Aorta (tissue), 5 donors: ENCODE data around the gene UBE2S. TPM values are rescaled to one million over a fixed set of nuclear protein-coding genes. Genes with fewer than 3 reads are reported as not detected.
A peak's percentile ranks its signal among the peaks of the same experiment; 100 is the strongest.

ENCODE experiments used
- ATAC-seq: fragments of 200-7000 bp; cut with Tn5 transposase; one replicate; pipeline ENCODE4 v1.9.1; 2022; ENCODE audit warnings: moderate library complexity; ENCODE audit not compliant: low FRiP score
- DNase-seq, 2 donors: peaks; one replicate each; pipeline ENCODE4 v3.0.0-alpha.2; 2020
- H3K27ac ChIP-seq, 2 donors: one replicate each; pipeline ENCODE4 v1.5.1; 2013; ENCODE audit warnings: low read length in 2 of 2, mild to moderate bottlenecking in 2 of 2, moderate library complexity in 2 of 2, control low read depth in 1 of 2, inconsistent platforms in 1 of 2, low read depth in 1 of 2
- H3K27me3 ChIP-seq, 2 donors: one replicate each; pipeline ENCODE4 v1.6.1; 2013; ENCODE audit warnings: control low read depth in 1 of 2, low read length in 1 of 2, mild to moderate bottlenecking in 1 of 2, moderate library complexity in 1 of 2; ENCODE audit not compliant: insufficient read depth in 2 of 2, control insufficient read depth in 1 of 2
- H3K36me3 ChIP-seq, 2 donors: one replicate each; pipeline ENCODE4 v1.6.1; 2013; ENCODE audit warnings: control low read depth in 1 of 2, low read length in 1 of 2, mild to moderate bottlenecking in 1 of 2; ENCODE audit not compliant: insufficient read depth in 2 of 2, control insufficient read depth in 1 of 2
- H3K4me1 ChIP-seq, 2 donors: one replicate each; pipeline ENCODE4 v1.6.1; 2013; ENCODE audit warnings: low read length in 2 of 2, control low read depth in 1 of 2, mild to moderate bottlenecking in 1 of 2, moderate library complexity in 1 of 2; ENCODE audit not compliant: insufficient read depth in 2 of 2, control insufficient read depth in 1 of 2
- H3K4me3 ChIP-seq, 2 donors: one replicate each; pipeline ENCODE4 v1.5.1; 2013; ENCODE audit warnings: low read length in 2 of 2, control low read depth in 1 of 2, mild to moderate bottlenecking in 1 of 2
- H3K9me3 ChIP-seq: one replicate; pipeline ENCODE4 v1.6.1; 2013; ENCODE audit warnings: mild to moderate bottlenecking, low read length; ENCODE audit not compliant: control insufficient read depth
- WGBS, 2 donors: extraction: QIAGEN DNeasy Blood & Tissue Kit; methylation state at CpG; one replicate each; pipeline ENCODE4 v1.1.7; 2013; 5-methylcytosine and 5-hydroxymethylcytosine counted together
- intact Hi-C, 2 donors: fragments of 100-400 bp; cut with DNase I; formaldehyde crosslinking; loops; one replicate each; pipeline versions ENCODE4 v1.14.2 to v1.15.0; 2022
- polyA plus RNA-seq, 2 donors: library from polyadenylated mRNA; stranded (reverse); fragments of 200-250 nt; gene quantifications; one replicate each; pipeline ENCODE4 v1.2.3, GENCODE V29; 2013
- total RNA-seq, 2 donors: library from RNA; stranded (reverse); fragmentation: NEBNext Ultra II Directional; extraction: Animal tissue kit (Norgen Biotek cat#: 25700); gene quantifications; one replicate each; pipeline ENCODE4 v1.2.1, GENCODE V29; 2021
- donor health status: healthy with polysubstance abuse.
- donor health status: Bipolar disorder and iron deficiency.
- donor health status: DM: no; HTN: no; CAD: no.
- donor health status: DM: no; HTN: no; CAD: no.
- donor health status: DM: yes; HTN: yes; CAD: no.

UBE2S gene
- total and polyA plus RNA-seq, 4 donors = 7.0 to 26.8 (median 10.8) TPM

DNA sequence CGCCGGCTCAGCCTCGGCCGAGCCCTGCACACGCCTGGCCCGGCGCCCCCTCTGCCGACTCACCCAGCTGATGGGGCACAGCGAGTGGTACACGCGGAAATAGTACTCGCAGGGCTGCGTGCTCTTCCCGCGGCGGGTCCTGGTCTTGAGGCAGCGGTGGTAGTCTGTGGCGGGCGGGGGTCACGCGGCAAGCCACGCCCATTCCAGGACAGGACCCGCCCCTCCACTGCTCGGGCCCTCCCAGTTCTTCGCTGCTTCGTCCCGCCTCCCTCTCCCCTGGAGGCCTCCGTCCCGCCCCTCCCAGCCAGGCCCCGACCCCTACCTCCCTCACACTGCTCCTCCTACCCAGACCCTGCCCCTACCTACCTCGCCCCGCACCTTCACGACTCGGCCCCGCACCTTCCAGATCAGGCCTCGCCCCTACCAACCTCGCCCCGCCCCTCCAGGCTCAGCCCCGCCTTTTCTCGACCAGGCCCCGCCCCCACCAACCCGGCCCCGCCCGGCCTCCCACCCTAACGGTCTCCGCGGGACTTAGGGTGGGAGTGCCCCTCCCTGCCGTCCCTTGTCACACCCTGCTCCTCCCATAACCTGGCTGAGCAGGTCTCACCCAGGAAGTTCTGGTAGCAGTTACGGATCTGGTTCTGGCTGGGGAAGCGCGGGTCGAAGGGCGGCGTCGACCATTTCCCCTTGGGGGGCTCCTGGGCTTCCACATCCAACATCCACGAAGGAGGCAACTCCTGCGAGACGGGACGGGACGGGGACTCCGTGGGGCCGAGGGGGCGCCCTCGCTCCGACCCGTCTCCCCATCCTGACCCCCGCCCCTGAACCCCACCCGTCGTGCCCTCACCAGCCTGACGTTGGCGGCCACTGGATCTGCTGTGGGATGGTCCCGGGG lies 53.5 kb downstream of the UBE2S start:
- DNase-seq (peak; percentile 78 to 90), ATAC-seq (peak; percentile 84)
- H3K4me3 ChIP-seq = no peak overlapping the region
- WGBS, 2 donors = 1 to 2% methylated on average over 58 to 72 of the region's 72 CpGs
- intact Hi-C loops = no loop called here
- H3K36me3 ChIP-seq = no peaks in the 10 kb centered on the region
- H3K27me3 ChIP-seq = no peaks in the 10 kb centered on the region
- no peaks in the 10 kb centered on the region for H3K4me1 ChIP-seq
- no peak overlapping the region for H3K27ac ChIP-seq
- no peaks in the 10 kb centered on the region for H3K9me3 ChIP-seq

DNA sequence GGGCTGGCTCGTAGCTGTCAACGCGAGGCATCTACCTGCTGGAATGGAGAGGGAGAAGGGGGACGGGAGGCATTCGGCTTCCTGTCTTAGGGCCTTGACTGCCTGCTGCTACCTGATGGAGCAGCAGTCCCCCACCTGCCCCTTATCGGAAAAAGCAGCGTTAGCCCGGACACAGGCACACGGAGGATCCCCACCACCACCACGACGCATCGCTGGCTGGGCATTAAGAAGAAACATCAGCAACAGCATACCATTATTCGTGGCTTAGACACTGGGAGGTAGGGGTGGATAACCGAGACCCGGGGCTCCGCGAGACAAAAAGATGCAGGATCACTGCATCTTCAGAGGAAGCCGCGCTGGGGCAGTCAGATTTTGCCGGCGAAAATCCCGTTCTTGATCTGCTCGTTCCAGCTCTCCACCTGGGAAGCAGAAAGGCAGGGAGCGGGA lies 54.2 kb downstream of the UBE2S start:
- H3K36me3 ChIP-seq = no peaks in the 10 kb centered on the region

DNA sequence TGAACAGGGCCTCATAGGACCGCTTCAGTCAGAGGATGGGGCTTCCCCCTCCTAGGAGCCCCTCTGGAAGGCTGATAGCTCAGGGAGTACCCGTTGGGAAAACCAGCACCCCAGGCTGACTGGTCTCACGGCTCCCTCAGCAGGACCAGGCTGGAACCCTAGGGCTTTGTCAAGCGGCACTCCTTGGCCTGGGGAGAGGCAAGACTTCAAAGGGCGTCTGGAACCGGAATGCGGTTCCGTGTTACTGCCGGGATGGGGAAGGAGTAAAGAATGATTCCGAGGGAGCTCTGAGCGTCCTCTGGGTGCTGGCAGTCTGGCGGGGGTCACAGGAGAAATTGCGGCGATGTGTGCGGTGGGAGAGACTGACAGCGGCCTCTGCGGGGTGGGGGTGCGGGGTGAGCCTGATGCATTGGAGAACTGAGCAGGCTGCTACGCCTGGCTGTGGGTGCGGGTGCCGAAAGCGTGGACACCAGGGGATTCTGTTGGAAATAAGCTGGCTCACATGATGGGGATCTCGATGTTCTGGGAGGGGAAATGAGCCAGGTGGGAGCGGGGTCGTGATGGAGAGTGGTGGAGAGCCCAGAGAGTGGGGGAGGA lies 54.9 kb downstream of the UBE2S start:
- intact Hi-C loops = no loop called here
- 55 to 58% methylated on average over 25 of the region's 25 CpGs for WGBS, 2 donors
- ATAC-seq (no peak), DNase-seq (no peak)
- H3K27me3 ChIP-seq = no peaks in the 10 kb centered on the region
- no peak overlapping the region for H3K27ac ChIP-seq
- no peaks in the 10 kb centered on the region for H3K9me3 ChIP-seq
- no peaks in the 10 kb centered on the region for H3K36me3 ChIP-seq
- H3K4me3 ChIP-seq = no peak overlapping the region
- H3K4me1 ChIP-seq = no peaks in the 10 kb centered on the region

More for the DNA sequence above, 54.2 kb downstream of the UBE2S start:
- ATAC-seq (no peak), DNase-seq (no peak)
- intact Hi-C loops = no loop called here
- no peak overlapping the region for H3K27ac ChIP-seq
- H3K9me3 ChIP-seq = no peaks in the 10 kb centered on the region
- 3 to 5% methylated on average over 24 of the region's 24 CpGs for WGBS, 2 donors
- no peak overlapping the region for H3K4me3 ChIP-seq
- no peaks in the 10 kb centered on the region for H3K4me1 ChIP-seq
- no peaks in the 10 kb centered on the region for H3K27me3 ChIP-seq

DNA sequence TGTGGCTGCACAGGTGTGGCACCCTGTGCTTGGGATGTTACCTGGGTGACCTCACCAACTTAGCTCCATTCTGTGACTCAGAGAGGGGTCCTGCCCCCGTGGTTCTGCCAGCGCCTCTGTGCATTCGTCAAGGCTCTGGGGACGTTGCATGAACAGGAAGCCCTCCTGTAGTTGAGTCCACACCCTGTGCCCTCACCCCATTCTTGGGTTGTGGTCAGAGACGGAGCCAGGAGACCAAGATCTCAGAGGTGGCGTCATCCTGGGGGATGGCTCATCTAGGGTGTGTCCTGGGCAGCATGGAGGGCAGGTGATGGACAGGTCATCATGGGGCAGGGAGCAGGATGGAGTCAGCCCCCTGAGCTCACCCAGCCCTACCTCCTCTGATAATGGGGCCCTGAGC lies 55.5 kb downstream of the UBE2S start:
- intact Hi-C loops = no loop called here
- no peaks in the 10 kb centered on the region for H3K27me3 ChIP-seq
- WGBS, 2 donors = 64 to 70% methylated on average over 6 of the region's 6 CpGs
- ATAC-seq (no peak), DNase-seq (no peak)
- no peaks in the 10 kb centered on the region for H3K9me3 ChIP-seq
- H3K4me3 ChIP-seq = no peak overlapping the region
- H3K27ac ChIP-seq = no peak overlapping the region
- no peaks in the 10 kb centered on the region for H3K4me1 ChIP-seq
- H3K36me3 ChIP-seq = no peaks in the 10 kb centered on the region

DNA sequence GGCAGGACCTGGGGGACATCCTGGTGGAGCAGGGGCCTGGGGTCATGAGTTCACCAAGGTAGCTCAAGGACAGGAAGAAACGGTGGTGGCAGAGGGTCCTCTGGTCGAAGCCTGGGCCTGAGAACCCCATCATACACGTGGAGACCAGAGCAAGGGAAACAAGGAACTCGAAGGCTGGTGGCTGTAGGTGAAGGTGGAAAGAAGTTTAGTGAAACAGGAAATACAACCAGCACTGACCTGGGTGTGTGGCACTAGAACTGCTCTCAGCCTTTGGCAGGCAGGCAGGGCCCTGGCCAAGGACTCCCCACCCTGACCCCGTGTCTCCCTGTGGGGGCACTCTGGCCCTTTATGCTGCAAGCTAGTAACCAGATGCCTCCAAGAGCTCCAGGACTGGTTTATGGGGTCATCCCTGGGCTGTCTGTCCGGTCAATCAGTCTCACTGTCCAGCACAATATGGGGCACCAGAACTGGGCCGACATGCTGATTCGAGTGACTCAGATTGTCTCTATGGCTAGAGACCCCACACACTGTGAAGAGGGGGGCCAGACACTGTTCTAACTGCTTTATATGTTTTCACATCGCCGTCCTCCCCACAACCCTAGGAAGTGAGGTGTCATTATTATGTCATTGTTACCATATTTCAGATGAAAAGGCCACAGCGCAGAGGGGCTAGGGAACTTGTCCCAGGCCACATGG lies 56.8 kb downstream of the UBE2S start:
- Histone ChIP-seq H3K9me3 (no peaks in the 10 kb centered on the region), H3K4me1 (no peaks in the 10 kb centered on the region), H3K27me3 (no peaks in the 10 kb centered on the region), H3K27ac (no peak overlapping the region), H3K4me3 (no peak overlapping the region), H3K36me3 (no peaks in the 10 kb centered on the region)
- no peak for ATAC-seq
- intact Hi-C loops = no loop called here
- 60 to 66% methylated on average over 11 of the region's 11 CpGs for WGBS, 2 donors
- DNase-seq = no peak

Other genes starting within 250 kb of the UBE2S start
Only the 30 nearest of the 32 such genes appear.
- gene SYT5, start 227.5 kb downstream of the UBE2S start, total RNA-seq = not detected
- gene SYT5, start 227.5 kb downstream of the UBE2S start, polyA plus RNA-seq = not detected
- 1 to 10 TPM in 1 of 2 donors, under 1 TPM in 1; 0.29 to 1.9 TPM for gene PTPRH, start 198.3 kb downstream of the UBE2S start, total RNA-seq
- 1 to 10 TPM in 1 of 2 donors, under 1 TPM in 1; 0.03 to 7.5 TPM for gene PTPRH, start 198.3 kb downstream of the UBE2S start, polyA plus RNA-seq
- 1 to 10 TPM; 2.0 to 3.6 TPM for gene TMEM86B, start 179.0 kb downstream of the UBE2S start, total RNA-seq
- gene TMEM86B, start 179.0 kb downstream of the UBE2S start, polyA plus RNA-seq = 10 to 100 TPM in 1 of 2 donors, 1 to 10 TPM in 1; 2.9 to 10.9 TPM
- gene PPP6R1, start 148.8 kb downstream of the UBE2S start, total RNA-seq = 10 to 100 TPM; 47.9 to 55.4 TPM
- gene PPP6R1, start 148.8 kb downstream of the UBE2S start, polyA plus RNA-seq = 10 to 100 TPM; 15.2 to 25.3 TPM
- 10 to 100 TPM; 14.1 to 16.3 TPM for gene HSPBP1, start 127.7 kb downstream of the UBE2S start, total RNA-seq
- gene HSPBP1, start 127.7 kb downstream of the UBE2S start, polyA plus RNA-seq = 10 to 100 TPM; 14.7 to 25.3 TPM
- 10 to 100 TPM; 14.2 to 18.5 TPM for gene BRSK1, start 123.8 kb downstream of the UBE2S start, total RNA-seq
- gene BRSK1, start 123.8 kb downstream of the UBE2S start, polyA plus RNA-seq = 10 to 100 TPM in 1 of 2 donors, 1 to 10 TPM in 1; 4.8 to 25.1 TPM
- gene TMEM150B, start 82.4 kb downstream of the UBE2S start, total RNA-seq = 1 to 10 TPM; 2.9 to 9.6 TPM
- 1 to 10 TPM in 1 of 2 donors, under 1 TPM in 1; 0.72 to 5.5 TPM for gene TMEM150B, start 82.4 kb downstream of the UBE2S start, polyA plus RNA-seq
- 10 to 100 TPM in 1 of 2 donors, 1 to 10 TPM in 1; 4.5 to 12.8 TPM for gene KMT5C, start 67.9 kb downstream of the UBE2S start, total RNA-seq
- 10 to 100 TPM in 1 of 2 donors, 1 to 10 TPM in 1; 3.4 to 13.2 TPM for gene KMT5C, start 67.9 kb downstream of the UBE2S start, polyA plus RNA-seq
- under 1 TPM; 0.19 to 0.99 TPM for gene COX6B2, start 53.1 kb downstream of the UBE2S start, total RNA-seq
- gene COX6B2, start 53.1 kb downstream of the UBE2S start, polyA plus RNA-seq = not detected
- gene GARIN5B, start 44.5 kb downstream of the UBE2S start, total RNA-seq = not detected
- not detected for gene GARIN5B, start 44.5 kb downstream of the UBE2S start, polyA plus RNA-seq
- gene IL11, start 37.3 kb downstream of the UBE2S start, total RNA-seq = under 1 TPM; 0.23 to 0.27 TPM
- 1 to 10 TPM in 1 of 2 donors, not detected in 1; 2.1 TPM for gene IL11, start 37.3 kb downstream of the UBE2S start, polyA plus RNA-seq
- gene TMEM190, start 31.0 kb downstream of the UBE2S start, total RNA-seq = not detected
- gene TMEM190, start 31.0 kb downstream of the UBE2S start, polyA plus RNA-seq = not detected
- 1 to 10 TPM in 1 of 2 donors, under 1 TPM in 1; 0.94 to 2.4 TPM for gene TMEM238, start 23.5 kb downstream of the UBE2S start, total RNA-seq
- gene TMEM238, start 23.5 kb downstream of the UBE2S start, polyA plus RNA-seq = not detected
- 1,000 to 10,000 TPM in 1 of 2 donors, 100 to 1,000 TPM in 1; 841 to 1,022 TPM for gene RPL28, start 21.9 kb downstream of the UBE2S start, total RNA-seq
- 1,000 to 10,000 TPM; 1,298 to 1,335 TPM for gene RPL28, start 21.9 kb downstream of the UBE2S start, polyA plus RNA-seq
- not detected for gene SHISA7, start 35.5 kb upstream of the UBE2S start, total RNA-seq
- gene SHISA7, start 35.5 kb upstream of the UBE2S start, polyA plus RNA-seq = under 1 TPM in 1 of 2 donors, not detected in 1; 0.05 TPM
- 10 to 100 TPM; 18.6 to 30.6 TPM for gene ISOC2, start 53.9 kb upstream of the UBE2S start, total RNA-seq
- gene ISOC2, start 53.9 kb upstream of the UBE2S start, polyA plus RNA-seq = 10 to 100 TPM; 42.6 to 47.3 TPM
- gene C19orf85, start 57.0 kb upstream of the UBE2S start, total RNA-seq = not detected
- gene C19orf85, start 57.0 kb upstream of the UBE2S start, polyA plus RNA-seq = not detected
- 1 to 10 TPM; 6.9 to 7.0 TPM for gene ZNF628, start 68.8 kb upstream of the UBE2S start, total RNA-seq
- gene ZNF628, start 68.8 kb upstream of the UBE2S start, polyA plus RNA-seq = 1 to 10 TPM; 1.3 to 2.0 TPM
- gene NAT14, start 77.4 kb upstream of the UBE2S start, total RNA-seq = 10 to 100 TPM; 15.3 to 16.2 TPM
- gene NAT14, start 77.4 kb upstream of the UBE2S start, polyA plus RNA-seq = 10 to 100 TPM in 1 of 2 donors, 1 to 10 TPM in 1; 3.1 to 19.2 TPM
- gene SSC5D, start 80.6 kb upstream of the UBE2S start, total RNA-seq = 10 to 100 TPM in 1 of 2 donors, 1 to 10 TPM in 1; 8.6 to 64.1 TPM
- gene SSC5D, start 80.6 kb upstream of the UBE2S start, polyA plus RNA-seq = 1 to 10 TPM; 1.6 to 3.7 TPM
- gene SBK2, start 129.3 kb upstream of the UBE2S start, total RNA-seq = not detected
- gene SBK2, start 129.3 kb upstream of the UBE2S start, polyA plus RNA-seq = not detected
- under 1 TPM in 1 of 2 donors, not detected in 1; 0.48 TPM for gene SBK3, start 137.8 kb upstream of the UBE2S start, total RNA-seq
- gene SBK3, start 137.8 kb upstream of the UBE2S start, polyA plus RNA-seq = not detected
- gene ZNF579, start 173.1 kb upstream of the UBE2S start, total RNA-seq = 10 to 100 TPM; 12.9 to 13.1 TPM
- gene ZNF579, start 173.1 kb upstream of the UBE2S start, polyA plus RNA-seq = 10 to 100 TPM in 1 of 2 donors, under 1 TPM in 1; 0.63 to 12.6 TPM
- gene FIZ1, start 191.7 kb upstream of the UBE2S start, total RNA-seq = 10 to 100 TPM; 12.7 to 13.2 TPM
- 10 to 100 TPM in 1 of 2 donors, 1 to 10 TPM in 1; 2.8 to 12.6 TPM for gene FIZ1, start 191.7 kb upstream of the UBE2S start, polyA plus RNA-seq
- gene ZNF524, start 192.5 kb upstream of the UBE2S start, total RNA-seq = 10 to 100 TPM; 13.2 to 17.3 TPM
- gene ZNF524, start 192.5 kb upstream of the UBE2S start, polyA plus RNA-seq = 10 to 100 TPM; 13.4 to 38.8 TPM
- gene ZNF865, start 197.9 kb upstream of the UBE2S start, total RNA-seq = 10 to 100 TPM; 13.4 to 16.4 TPM
- 1 to 10 TPM; 1.1 to 5.7 TPM for gene ZNF865, start 197.9 kb upstream of the UBE2S start, polyA plus RNA-seq
- gene ZNF784, start 216.8 kb upstream of the UBE2S start, total RNA-seq = 1 to 10 TPM; 5.1 to 5.3 TPM
- gene ZNF784, start 216.8 kb upstream of the UBE2S start, polyA plus RNA-seq = 10 to 100 TPM in 1 of 2 donors, 1 to 10 TPM in 1; 4.8 to 27.2 TPM
- 10 to 100 TPM; 42.9 to 43.7 TPM for gene ZNF580, start 233.2 kb upstream of the UBE2S start, total RNA-seq
- 10 to 100 TPM; 13.3 to 79.6 TPM for gene ZNF580, start 233.2 kb upstream of the UBE2S start, polyA plus RNA-seq
- 10 to 100 TPM; 11.0 to 19.4 TPM for gene ZNF581, start 235.9 kb upstream of the UBE2S start, total RNA-seq
- gene ZNF581, start 235.9 kb upstream of the UBE2S start, polyA plus RNA-seq = 10 to 100 TPM; 15.8 to 23.8 TPM
- gene CCDC106, start 240.4 kb upstream of the UBE2S start, total RNA-seq = 10 to 100 TPM in 1 of 2 donors, 1 to 10 TPM in 1; 7.2 to 11.0 TPM
- 10 to 100 TPM; 10.0 to 19.0 TPM for gene CCDC106, start 240.4 kb upstream of the UBE2S start, polyA plus RNA-seq